HG02885 (cell line): ENCODE results near the gene AGAP5.
"Not testable (repeated sequence)": the region's sequence is repeated elsewhere in the genome, so short reads cannot be mapped to it uniquely, and the experiment has no call there.

Experiments
- ATAC-seq: cut with Tn5 transposase; IDR thresholded peaks from one replicate; pipeline ENCODE4 v1.9.1; 2021; ENCODE audit warnings: mild to moderate bottlenecking; ENCODE audit not compliant: unreplicated experiment, poor library complexity

AGAP5 gene

GRCh38 chr10:73715179-73716156 lies 17.6 kb upstream of the AGAP5 start:
- ATAC-seq, result not testable (repeated sequence)

- not testable (repeated sequence) for ATAC-seq
These were observed 16.6 kb upstream of the AGAP5 start for GRCh38 chr10:73714483-73714882.

GRCh38 chr10:73713912-73714311 lies 16.0 kb upstream of the AGAP5 start:
- ATAC-seq, result not testable (repeated sequence)

- not testable (repeated sequence) for ATAC-seq
These were observed 13.8 kb upstream of the AGAP5 start for GRCh38 chr10:73711683-73712082.

- ATAC-seq, result not testable (repeated sequence)
These were observed 10.2 kb upstream of the AGAP5 start for GRCh38 chr10:73708122-73708521.

- ATAC-seq, result not testable (repeated sequence)
These were observed 9.7 kb upstream of the AGAP5 start for GRCh38 chr10:73707628-73708027.

- not testable (repeated sequence) for ATAC-seq
These were observed 8.6 kb upstream of the AGAP5 start for GRCh38 chr10:73706488-73706887.

- not testable (repeated sequence) for ATAC-seq
These were observed 7.7 kb upstream of the AGAP5 start for GRCh38 chr10:73705506-73706072.

GRCh38 chr10:73703924-73704323 lies 6.0 kb upstream of the AGAP5 start:
- ATAC-seq, result not testable (repeated sequence)

GRCh38 chr10:73698819-73699218 lies 910 bp upstream of the AGAP5 start:
- ATAC-seq, result not testable (repeated sequence)

GRCh38 chr10:73695302-73695701 lies 2.6 kb downstream of the AGAP5 start:
- not testable (repeated sequence) for ATAC-seq

GRCh38 chr10:73690755-73691154 lies 7.2 kb downstream of the AGAP5 start:
- ATAC-seq, result not testable (repeated sequence)

- ATAC-seq, result not testable (repeated sequence)
These were observed 8.3 kb downstream of the AGAP5 start for GRCh38 chr10:73689596-73689995.

GRCh38 chr10:73687641-73688040 lies 10.3 kb downstream of the AGAP5 start:
- not testable (repeated sequence) for ATAC-seq

- ATAC-seq, result not testable (repeated sequence)
These were observed 23.4 kb downstream of the AGAP5 start for GRCh38 chr10:73674546-73674945.

GRCh38 chr10:73668378-73668777 lies 29.5 kb downstream of the AGAP5 start:
- ATAC-seq, result not testable (repeated sequence)

- not testable (repeated sequence) for ATAC-seq
These were observed 31.6 kb downstream of the AGAP5 start for GRCh38 chr10:73666153-73666809.

- ATAC-seq, result not testable (repeated sequence)
These were observed 32.3 kb downstream of the AGAP5 start for GRCh38 chr10:73665581-73665980.

- ATAC-seq, result not testable (repeated sequence)
These were observed 33.5 kb downstream of the AGAP5 start for GRCh38 chr10:73664156-73665040.

GRCh38 chr10:73663621-73664020 lies 34.3 kb downstream of the AGAP5 start:
- ATAC-seq, result not testable (repeated sequence)
